Activated T-cell treated with anti-CD3 and anti-CD28 coated beads for 1 hour (primary cell): ENCODE measurements around the gene CGAS.
"Not testable (repeated sequence)": the region's sequence is repeated elsewhere in the genome, so short reads cannot be mapped to it uniquely, and the experiment has no call there.

Source experiments
- DNase-seq: peaks from one replicate; pipeline ENCODE4 v3.0.0-alpha.2; 2020; ENCODE audit warnings: low read depth

The CGAS gene

GRCh38 chr6:73452107-73452461 is at the start of gene CGAS:
CGAS (minus strand) TSS chr6:73452297; CDS start chr6:73452181, 116 bp downstream.
- DNase-seq: peak; percentile 59

GRCh38 chr6:73497915-73498314 is 45.8 kb upstream of the CGAS start:
- DNase-seq: no peak

GRCh38 chr6:73491377-73491776 is 39.3 kb upstream of the CGAS start:
- DNase-seq: no peak

- no peak for DNase-seq
These were observed 35.4 kb upstream of the CGAS start for GRCh38 chr6:73487473-73487872.

GRCh38 chr6:73484438-73484837 is 32.3 kb upstream of the CGAS start:
- no peak for DNase-seq

- DNase-seq: no peak
These were observed 29.9 kb upstream of the CGAS start for GRCh38 chr6:73481969-73482368.

- DNase-seq: no peak
These were observed 25.3 kb upstream of the CGAS start for GRCh38 chr6:73477407-73477806.

GRCh38 chr6:73476723-73477122 is 24.6 kb upstream of the CGAS start:
- no peak for DNase-seq

- no peak for DNase-seq
These were observed 19.7 kb upstream of the CGAS start for GRCh38 chr6:73471686-73472290.

- DNase-seq: peak; percentile 73
These were observed 9.6 kb upstream of the CGAS start, which contains the start of gene MTO1 for GRCh38 chr6:73461537-73462350. MTO1 (plus strand) TSS chr6:73461737; CDS start chr6:73461855, 118 bp downstream.

- DNase-seq: no peak
These were observed 8.0 kb upstream of the CGAS start for GRCh38 chr6:73460056-73460455.

GRCh38 chr6:73459474-73459873 is 7.4 kb upstream of the CGAS start:
- DNase-seq: not testable (repeated sequence)

- DNase-seq: no peak
These were observed 4.0 kb upstream of the CGAS start for GRCh38 chr6:73455865-73456629.

- peak; percentile 18 for DNase-seq
These were observed 632 bp downstream of the CGAS start for GRCh38 chr6:73451223-73452106.

GRCh38 chr6:73443555-73443954 is 8.5 kb downstream of the CGAS start:
- no peak for DNase-seq

GRCh38 chr6:73435236-73435635 is 16.9 kb downstream of the CGAS start:
- DNase-seq: no peak

- DNase-seq: no peak
These were observed 30.6 kb downstream of the CGAS start for GRCh38 chr6:73421534-73421933.

- DNase-seq: no peak
These were observed 33.9 kb downstream of the CGAS start for GRCh38 chr6:73418081-73418741.

- DNase-seq: no peak
These were observed 39.0 kb downstream of the CGAS start for GRCh38 chr6:73413102-73413501.

GRCh38 chr6:73409395-73409794 is 42.7 kb downstream of the CGAS start:
- no peak for DNase-seq

- no peak for DNase-seq
These were observed 51.4 kb downstream of the CGAS start for GRCh38 chr6:73400656-73401055.
